Adrenal gland (tissue), 12 donors: ENCODE results near the gene LAMB2. TPM values are rescaled to one million over a fixed set of nuclear protein-coding genes. Genes with fewer than 3 reads are reported as not detected.
A peak's percentile ranks its signal among the peaks of the same experiment; 100 is the strongest.

Experiments used
- DNase-seq, 7 donors: peaks; one replicate each; pipeline ENCODE4 v3.0.0-alpha.2; 2019 to 2020
- H3K27ac ChIP-seq, 5 donors: fragments of 200-600 bp; sonication (generic) in 4 of 5; 1 replicate in 3 of 5; 2 replicates in 2 of 5; pipeline versions ENCODE4 v1.5.1 to v1.8.0; 2016 to 2020; ENCODE audit warnings: mild to moderate bottlenecking in 1 of 5
- H3K27me3 ChIP-seq: fragments of 200-600 bp; 2 replicates; pipeline ENCODE4 v1.8.0; 2021
- H3K36me3 ChIP-seq, 2 donors: fragments of 200-600 bp; replicated peaks in 1 of 2; 1 replicate in 1 of 2; 2 replicates in 1 of 2; pipeline versions ENCODE4 v1.5.1 to v1.8.0; 2018 to 2022
- H3K4me1 ChIP-seq, 2 donors: fragments of 200-600 bp; replicated peaks in 1 of 2; 1 replicate in 1 of 2; 2 replicates in 1 of 2; pipeline versions ENCODE4 v1.5.1 to v1.8.0; 2018 to 2021
- H3K4me3 ChIP-seq, 4 donors: fragments of 200-600 bp; sonication (generic) in 3 of 4; one replicate each; pipeline ENCODE4 v1.5.1; 2016 to 2018
- H3K9me3 ChIP-seq, 3 donors: fragments of 200-600 bp; sonication (generic) in 1 of 3; replicated peaks in 1 of 3; 1 replicate in 2 of 3; 2 replicates in 1 of 3; pipeline versions ENCODE4 v1.5.1 to v1.8.0; 2016 to 2021
- CTCF ChIP-seq, 6 experiments: fragments of 450-650 bp in 4 of 6; fragments of 200-600 bp in 2 of 6; sonication (generic) in 1 of 6; IDR thresholded peaks; 1 replicate in 5 of 6; 2 replicates in 1 of 6; pipeline versions ENCODE4 v1.5.1 to v1.8.0; 2016 to 2021; ENCODE audit warnings: antibody characterized with exemption in 6 of 6, mild to moderate bottlenecking in 2 of 6, moderate library complexity in 1 of 6
- POLR2A ChIP-seq, 2 donors: fragments of 450-650 bp; IDR thresholded peaks; one replicate each; pipeline ENCODE4 v1.6.1; 2017; ENCODE audit warnings: antibody characterized with exemption in 2 of 2, mild to moderate bottlenecking in 2 of 2, moderate library complexity in 1 of 2
- WGBS, 4 donors: extraction: QIAGEN DNeasy Blood & Tissue Kit in 2 of 4; methylation state at CpG; one replicate each; pipeline versions ENCODE4 v1.1.5 to v1.1.7; 2013 to 2017; 5-methylcytosine and 5-hydroxymethylcytosine counted together
- intact Hi-C, 2 donors: fragments of 100-400 bp; cut with DNase I; formaldehyde crosslinking; loops; one replicate each; pipeline versions ENCODE4 v1.14.1 to v1.15.0; 2022 to 2023
- polyA plus RNA-seq, 3 donors: library from polyadenylated mRNA; stranded (reverse); fragments of 200-250 nt in 2 of 3; fragments of 350-450 nt in 1 of 3; fragmentation: Illumina TruSeq in 1 of 3; extraction: RNeasy Lipid Tissue Mini Kit (QIAGEN cat#74804) in 1 of 3; gene quantifications; one replicate each; pipeline ENCODE4 v1.2.3, GENCODE V29; 2013 to 2014
- total RNA-seq, 9 donors: library from RNA; depleted of rRNA in 4 of 9; stranded (reverse); fragments of >200 nt in 4 of 9; fragments of 120-200 nt in 1 of 9; fragmentation: NEBNext Ultra II Directional in 1 of 9; extraction: Animal tissue kit (Norgen Biotek cat#: 25700) in 1 of 9; gene quantifications; one replicate each; pipeline versions ENCODE4 v1.1.0 to v1.2.4, GENCODE V29; 2013 to 2023
- donor health status: healthy with polysubstance abuse.
- donor health status: Bipolar disorder and iron deficiency.
- donor health status: DM: yes; HTN: yes; CAD: no.
- donor health status: DM: no; HTN: no; CAD: no.
- donor health status: DM: no; HTN: no; CAD: no.
- donor health status: DM: yes; HTN: yes; CAD: no.

Gene LAMB2
- total and polyA plus RNA-seq, 12 donors: 275 to 1,805 (median 859) TPM

- 0 to 2% methylated on average over 9 of the region's 9 CpGs; no CpG with 5 or more reads in 2 of the 4 donors for WGBS, 4 donors
- H3K4me3 ChIP-seq: peak overlapping the region; percentile 40 to 96 (median 76)
- peaks cover 16 to 17% of the 10 kb centered on the region in 2 donors for H3K4me1 ChIP-seq
- no peaks in the 10 kb centered on the region for H3K9me3 ChIP-seq
- DNase-seq: no peak
- intact Hi-C loops: no loop called here
- TF ChIP-seq CTCF (IDR thresholded peaks at IDR 0.05) (peak in 2 of 6 experiments; percentile 4 to 17), POLR2A (IDR thresholded peaks at IDR 0.05) (no peak)
- H3K27ac ChIP-seq: peak overlapping the region; percentile 66 to 98 (median 93)
- H3K27me3 ChIP-seq: no peaks in the 10 kb centered on the region
- peaks cover 0 to 79% of the 10 kb centered on the region in 2 donors for H3K36me3 ChIP-seq
Observed at GRCh38 chr3:49120096-49120437, 12.8 kb downstream of the LAMB2 start.

GRCh38 chr3:49119439-49119838, 13.4 kb downstream of the LAMB2 start:
- Histone ChIP-seq H3K27me3 (no peaks in the 10 kb centered on the region), H3K36me3 (peaks cover 0 to 79% of the 10 kb centered on the region in 2 donors), H3K9me3 (no peaks in the 10 kb centered on the region), H3K4me3 (peak overlapping the region in 1 of 4 donors; percentile 96), H3K27ac (peak overlapping the region; percentile 35 to 98 (median 93)), H3K4me1 (peaks cover 16 to 17% of the 10 kb centered on the region in 2 donors)
- peak in 4 of 7 donors; percentile 49 to 63 (median 52) for DNase-seq
- intact Hi-C loops: no loop called here
- WGBS, 4 donors: 29 to 59% (median 48%) methylated on average over 2 to 3 of the region's 3 CpGs; no CpG with 5 or more reads in 1 of the 4 donors
- TF ChIP-seq POLR2A (IDR thresholded peaks at IDR 0.05): peak in 1 of 2 donors; percentile 63
- TF ChIP-seq CTCF (IDR thresholded peaks at IDR 0.05): no peak

GRCh38 chr3:49119036-49119435, 13.8 kb downstream of the LAMB2 start:
- peak in 6 of 7 donors; percentile 49 to 74 (median 64) for DNase-seq
- Histone ChIP-seq H3K4me1 (peaks cover 16 to 17% of the 10 kb centered on the region in 2 donors), H3K36me3 (peaks cover 0 to 79% of the 10 kb centered on the region in 2 donors), H3K27ac (peak overlapping the region; percentile 35 to 98 (median 93)), H3K27me3 (no peaks in the 10 kb centered on the region), H3K9me3 (no peaks in the 10 kb centered on the region), H3K4me3 (no peak overlapping the region)
- intact Hi-C loops: no loop called here
- WGBS, 4 donors: 21 to 54% (median 40%) methylated on average over 7 to 10 of the region's 10 CpGs
- no peak for TF ChIP-seq CTCF (IDR thresholded peaks at IDR 0.05)
- no peak for TF ChIP-seq POLR2A (IDR thresholded peaks at IDR 0.05)

- no peaks in the 10 kb centered on the region for H3K27me3 ChIP-seq
- H3K4me3 ChIP-seq: no peak overlapping the region
- no peak for TF ChIP-seq CTCF (IDR thresholded peaks at IDR 0.05)
- no peak for DNase-seq
- H3K9me3 ChIP-seq: no peaks in the 10 kb centered on the region
- no peaks in the 10 kb centered on the region for H3K4me1 ChIP-seq
- no peak overlapping the region for H3K27ac ChIP-seq
- intact Hi-C loops: no loop called here
- H3K36me3 ChIP-seq: peaks cover 0 to 99% of the 10 kb centered on the region in 2 donors
- 85 to 91% (median 89%) methylated on average over 9 to 14 of the region's 14 CpGs for WGBS, 4 donors
Observed at GRCh38 chr3:49112262-49112661, 20.6 kb downstream of the LAMB2 start.
